Activated CD8-positive, alpha-beta memory T cell treated with anti-CD3 and anti-CD28 coated beads, Interleukin-2, amount 50 U/mL, for 1 hour (primary cell): ENCODE data around the gene MAST4.

Source experiments
- DNase-seq: peaks from one replicate; pipeline ENCODE4 v3.0.0-alpha.2; 2020; ENCODE audit errors: extremely low read depth

Gene MAST4

GRCh38 chr5:66595756-66596635, at the start of gene MAST4:
MAST4 (plus strand) TSS chr5:66596393; CDS start chr5:66596656, 263 bp downstream.
- no peak for DNase-seq

DNA sequence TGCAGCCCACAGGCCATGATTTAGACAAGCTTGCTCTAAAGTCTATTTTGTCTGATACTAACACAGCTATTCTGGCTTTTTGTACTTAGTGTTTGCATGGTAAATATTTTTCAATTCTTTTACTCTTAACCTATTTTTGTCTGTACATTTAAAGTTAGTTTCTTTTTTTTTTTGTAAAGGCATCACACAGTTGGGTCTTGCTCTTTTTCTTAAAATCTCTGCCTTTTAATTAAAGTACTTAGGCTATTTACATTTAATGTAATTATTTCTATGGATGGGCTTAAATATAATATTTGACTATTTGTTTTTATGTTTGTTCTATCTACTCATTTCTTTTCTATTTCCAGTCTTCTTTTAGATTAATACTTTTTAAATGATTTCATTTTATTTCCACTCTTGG, 49.7 kb upstream of the MAST4 start:
- DNase-seq = no peak

GRCh38 chr5:66551338-66551737, 44.9 kb upstream of the MAST4 start:
- DNase-seq = no peak

- DNase-seq = no peak
Observed at GRCh38 chr5:66551945-66552344, 44.2 kb upstream of the MAST4 start.

- DNase-seq = no peak
Observed at GRCh38 chr5:66553368-66553912, 42.8 kb upstream of the MAST4 start.

GRCh38 chr5:66553916-66554575, 42.1 kb upstream of the MAST4 start:
- no peak for DNase-seq

- no peak for DNase-seq
Observed at GRCh38 chr5:66554884-66555283, 41.3 kb upstream of the MAST4 start.

DNA sequence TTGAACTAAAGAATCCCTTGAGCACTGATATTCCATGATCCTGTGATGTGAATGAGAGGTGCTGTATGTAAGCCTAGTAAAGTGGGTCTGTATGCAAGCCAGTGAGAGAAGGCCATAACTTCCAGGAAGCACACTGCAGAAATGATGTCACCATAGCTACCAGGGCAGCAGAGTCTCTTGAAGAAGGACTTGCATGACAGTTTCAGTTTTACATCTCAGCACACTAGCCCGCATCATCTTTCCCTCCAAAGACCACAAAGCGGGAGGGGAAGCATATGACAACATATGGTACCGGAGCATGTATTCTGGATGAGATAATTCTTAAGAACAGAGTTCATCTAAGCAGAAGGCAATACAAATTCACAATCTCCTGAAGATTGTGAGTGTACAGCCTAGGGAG, 37.6 kb upstream of the MAST4 start:
- DNase-seq = no peak

DNA sequence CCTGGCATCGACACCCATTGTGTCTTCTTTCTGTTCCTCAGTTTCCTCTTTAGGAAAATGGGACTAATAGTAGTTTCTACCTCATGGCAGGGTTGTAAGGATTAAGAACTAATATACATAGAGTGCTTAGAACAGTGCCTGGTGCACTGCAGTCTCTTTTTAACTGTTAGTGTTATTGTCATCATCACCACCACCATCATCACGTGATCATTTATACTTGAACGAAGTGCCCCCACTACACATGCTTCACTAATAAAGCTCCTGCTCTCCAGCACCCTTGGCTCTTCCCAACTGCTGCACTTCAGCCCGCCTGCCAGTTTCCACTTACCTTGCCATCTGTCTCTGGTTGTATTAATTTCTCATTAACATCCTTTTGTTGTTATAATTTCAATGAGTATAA, 35.8 kb upstream of the MAST4 start:
- DNase-seq = no peak

DNA sequence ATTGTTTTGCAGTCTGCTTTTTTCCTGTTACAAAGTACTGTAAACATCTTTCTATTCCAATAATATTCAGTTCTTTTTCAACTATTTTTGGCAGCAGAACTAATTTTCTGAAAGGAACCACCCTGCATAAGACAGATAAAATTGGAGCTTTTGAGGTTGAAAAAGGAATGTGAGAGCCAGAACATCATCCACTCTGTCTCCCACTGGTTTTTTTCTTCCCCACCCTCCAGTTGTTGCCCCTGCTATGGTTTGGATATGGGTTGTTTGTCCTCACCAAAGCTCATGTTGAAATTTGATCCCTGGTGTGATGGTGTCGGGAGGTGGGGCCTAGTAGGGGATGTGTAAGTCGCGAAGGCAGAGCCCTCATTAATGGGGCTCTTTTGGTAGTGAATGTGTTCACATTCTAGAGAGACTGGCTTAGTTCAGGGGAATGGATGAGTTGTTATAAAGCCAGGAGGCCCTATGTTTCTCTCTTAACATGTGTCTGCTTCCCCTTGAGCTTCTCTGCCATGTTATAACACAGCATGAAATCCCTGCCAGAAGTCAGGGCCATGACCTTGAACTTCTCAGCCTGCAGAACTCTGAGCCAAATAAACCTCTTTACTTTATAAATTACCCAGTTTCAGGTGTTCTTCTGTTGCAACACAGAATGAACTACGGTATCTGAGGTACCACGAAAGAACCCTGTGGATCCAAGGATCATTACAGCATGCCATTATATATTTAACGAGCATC, 34.8 kb upstream of the MAST4 start:
- no peak for DNase-seq

- no peak for DNase-seq
Observed at GRCh38 chr5:66565878-66566277, 30.3 kb upstream of the MAST4 start.

- DNase-seq = no peak
Observed at GRCh38 chr5:66567474-66567873, 28.7 kb upstream of the MAST4 start.

DNA sequence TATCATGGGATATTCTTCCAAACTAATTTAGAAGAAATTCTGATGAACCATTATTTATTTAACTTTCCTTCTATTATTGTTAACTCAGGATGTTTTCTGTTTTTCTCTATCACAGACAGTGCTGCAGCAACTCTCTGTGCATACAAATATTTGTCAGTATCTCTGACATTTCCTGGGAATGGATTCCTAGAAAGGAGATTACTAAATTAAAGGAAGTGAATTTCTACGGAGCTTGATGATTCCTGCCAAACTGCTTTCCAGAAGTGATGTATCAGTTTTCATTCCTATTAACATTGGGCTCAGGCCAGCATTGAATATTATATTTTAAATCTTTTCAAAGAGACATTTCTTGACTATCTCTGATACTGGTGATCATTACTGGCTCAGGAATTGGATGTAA, 26.0 kb upstream of the MAST4 start:
- no peak for DNase-seq

- DNase-seq = no peak
Observed at GRCh38 chr5:66573733-66574132, 22.5 kb upstream of the MAST4 start.

GRCh38 chr5:66582499-66583165, 13.6 kb upstream of the MAST4 start:
- DNase-seq = no peak

DNA sequence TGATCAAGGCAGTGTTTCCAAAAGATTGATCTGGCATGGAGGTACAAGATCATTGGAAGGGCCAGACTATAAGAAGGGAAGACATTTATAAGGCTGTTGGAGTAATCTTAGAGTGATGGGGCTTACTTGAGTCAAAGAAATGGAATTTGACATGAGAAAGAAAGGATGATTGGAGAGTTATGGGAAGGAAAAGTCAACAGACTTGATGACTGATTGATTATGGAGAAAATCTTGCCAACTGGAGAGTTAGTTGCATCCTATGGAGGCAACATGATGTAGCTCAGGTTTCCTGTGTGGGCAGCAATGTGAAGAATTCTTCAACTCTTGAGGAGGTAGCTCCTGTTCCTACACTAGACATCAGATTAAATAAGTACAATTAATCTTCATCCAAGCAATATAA, 10.9 kb upstream of the MAST4 start:
- DNase-seq = no peak

DNA sequence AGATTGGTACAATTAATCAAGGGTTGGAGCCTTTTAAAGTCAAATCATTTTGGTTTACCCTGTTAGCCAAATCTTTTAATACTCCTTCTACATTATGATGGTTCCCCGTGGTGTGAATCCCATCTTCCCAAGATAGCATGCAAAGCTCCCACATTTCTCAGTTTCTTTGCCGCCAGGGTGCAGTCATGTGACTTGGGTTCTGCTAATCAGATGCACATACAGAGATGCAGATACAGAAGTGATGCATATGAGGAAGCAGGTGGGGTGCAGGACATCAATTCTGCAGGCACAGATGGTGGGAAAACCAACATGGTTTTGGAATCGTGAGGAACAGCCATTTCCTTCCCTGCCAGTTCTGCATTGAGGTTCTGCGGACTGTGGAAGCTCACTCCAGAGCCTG, 8.4 kb upstream of the MAST4 start:
- DNase-seq = no peak

GRCh38 chr5:66596636-66597182, 516 bp downstream of the MAST4 start:
- DNase-seq = no peak

GRCh38 chr5:66597183-66597757, 1.1 kb downstream of the MAST4 start:
- no peak for DNase-seq

DNA sequence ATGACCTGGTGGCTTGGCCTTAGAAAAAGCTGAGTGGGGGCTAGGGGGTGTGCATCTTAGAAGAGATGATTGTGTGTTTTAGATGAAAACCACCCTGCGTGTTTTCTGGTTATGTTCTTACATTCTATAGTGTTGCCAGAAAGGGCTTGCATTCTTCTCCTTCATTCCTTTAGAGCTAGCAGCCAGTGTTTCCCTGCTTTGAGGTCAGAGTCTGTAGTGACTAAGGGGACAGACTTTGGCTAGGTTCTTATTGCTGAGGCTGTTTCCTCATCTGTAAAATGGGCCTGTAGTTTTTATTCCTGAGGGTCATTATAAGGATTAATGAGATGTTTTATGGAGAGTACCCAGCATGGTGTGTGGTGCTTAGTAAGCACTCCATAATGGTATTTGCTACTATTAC, 6.4 kb downstream of the MAST4 start:
- no peak for DNase-seq

- DNase-seq = no peak
Observed at GRCh38 chr5:66603164-66603563, 7.0 kb downstream of the MAST4 start.
